HG02571 (cell line): ENCODE measurements around the gene FGD3.
"Not testable (repeated sequence)": the region's sequence is repeated elsewhere in the genome, so short reads cannot be mapped to it uniquely, and the experiment has no call there.

Source experiments
- ATAC-seq: cut with Tn5 transposase; IDR thresholded peaks from one replicate; pipeline ENCODE4 v1.9.1; 2021; ENCODE audit warnings: mild to moderate bottlenecking, moderate library complexity; ENCODE audit not compliant: unreplicated experiment

Gene FGD3

GRCh38 chr9:92976431-92976830 is 29.1 kb downstream of the FGD3 start:
- ATAC-seq = no peak

- no peak for ATAC-seq
Observed at GRCh38 chr9:92977279-92977678, 30.0 kb downstream of the FGD3 start.

GRCh38 chr9:92978345-92978875 is 31.1 kb downstream of the FGD3 start:
- no peak for ATAC-seq

GRCh38 chr9:92979283-92980056 is 32.1 kb downstream of the FGD3 start:
- ATAC-seq = no peak

GRCh38 chr9:92980085-92980745 is 32.9 kb downstream of the FGD3 start:
- ATAC-seq = no peak

- no peak for ATAC-seq
Observed at GRCh38 chr9:92982130-92982529, 34.8 kb downstream of the FGD3 start.

GRCh38 chr9:92983984-92984589 is 36.8 kb downstream of the FGD3 start:
- no peak for ATAC-seq

GRCh38 chr9:92984976-92985375 is 37.7 kb downstream of the FGD3 start:
- ATAC-seq = no peak

- ATAC-seq = no peak
Observed at GRCh38 chr9:92986176-92987119, 39.1 kb downstream of the FGD3 start.

GRCh38 chr9:92988215-92988768 is 41.0 kb downstream of the FGD3 start:
- no peak for ATAC-seq

- no peak for ATAC-seq
Observed at GRCh38 chr9:92989561-92989960, 42.2 kb downstream of the FGD3 start.

- ATAC-seq = no peak
Observed at GRCh38 chr9:92990461-92990860, 43.1 kb downstream of the FGD3 start.

- no peak for ATAC-seq
Observed at GRCh38 chr9:92992549-92992948, 45.2 kb downstream of the FGD3 start.

- ATAC-seq = not testable (repeated sequence)
Observed at GRCh38 chr9:92998871-92999270, 51.5 kb downstream of the FGD3 start.

GRCh38 chr9:93001031-93001430 is 53.7 kb downstream of the FGD3 start:
- no peak for ATAC-seq

- no peak for ATAC-seq
Observed at GRCh38 chr9:93002700-93003099, 55.4 kb downstream of the FGD3 start.

GRCh38 chr9:93003552-93004407 is 56.5 kb downstream of the FGD3 start:
- no peak for ATAC-seq

- no peak for ATAC-seq
Observed at GRCh38 chr9:93004561-93004960, 57.2 kb downstream of the FGD3 start.

- ATAC-seq = no peak
Observed at GRCh38 chr9:93005876-93006275, 58.6 kb downstream of the FGD3 start.
